ENCODE results near the gene BUD13.
"Not testable (repeated sequence)": the region's sequence is repeated elsewhere in the genome, so short reads cannot be mapped to it uniquely, and the experiment has no call there.

Gene BUD13, protein sequence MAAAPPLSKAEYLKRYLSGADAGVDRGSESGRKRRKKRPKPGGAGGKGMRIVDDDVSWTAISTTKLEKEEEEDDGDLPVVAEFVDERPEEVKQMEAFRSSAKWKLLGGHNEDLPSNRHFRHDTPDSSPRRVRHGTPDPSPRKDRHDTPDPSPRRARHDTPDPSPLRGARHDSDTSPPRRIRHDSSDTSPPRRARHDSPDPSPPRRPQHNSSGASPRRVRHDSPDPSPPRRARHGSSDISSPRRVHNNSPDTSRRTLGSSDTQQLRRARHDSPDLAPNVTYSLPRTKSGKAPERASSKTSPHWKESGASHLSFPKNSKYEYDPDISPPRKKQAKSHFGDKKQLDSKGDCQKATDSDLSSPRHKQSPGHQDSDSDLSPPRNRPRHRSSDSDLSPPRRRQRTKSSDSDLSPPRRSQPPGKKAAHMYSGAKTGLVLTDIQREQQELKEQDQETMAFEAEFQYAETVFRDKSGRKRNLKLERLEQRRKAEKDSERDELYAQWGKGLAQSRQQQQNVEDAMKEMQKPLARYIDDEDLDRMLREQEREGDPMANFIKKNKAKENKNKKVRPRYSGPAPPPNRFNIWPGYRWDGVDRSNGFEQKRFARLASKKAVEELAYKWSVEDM

DNA sequence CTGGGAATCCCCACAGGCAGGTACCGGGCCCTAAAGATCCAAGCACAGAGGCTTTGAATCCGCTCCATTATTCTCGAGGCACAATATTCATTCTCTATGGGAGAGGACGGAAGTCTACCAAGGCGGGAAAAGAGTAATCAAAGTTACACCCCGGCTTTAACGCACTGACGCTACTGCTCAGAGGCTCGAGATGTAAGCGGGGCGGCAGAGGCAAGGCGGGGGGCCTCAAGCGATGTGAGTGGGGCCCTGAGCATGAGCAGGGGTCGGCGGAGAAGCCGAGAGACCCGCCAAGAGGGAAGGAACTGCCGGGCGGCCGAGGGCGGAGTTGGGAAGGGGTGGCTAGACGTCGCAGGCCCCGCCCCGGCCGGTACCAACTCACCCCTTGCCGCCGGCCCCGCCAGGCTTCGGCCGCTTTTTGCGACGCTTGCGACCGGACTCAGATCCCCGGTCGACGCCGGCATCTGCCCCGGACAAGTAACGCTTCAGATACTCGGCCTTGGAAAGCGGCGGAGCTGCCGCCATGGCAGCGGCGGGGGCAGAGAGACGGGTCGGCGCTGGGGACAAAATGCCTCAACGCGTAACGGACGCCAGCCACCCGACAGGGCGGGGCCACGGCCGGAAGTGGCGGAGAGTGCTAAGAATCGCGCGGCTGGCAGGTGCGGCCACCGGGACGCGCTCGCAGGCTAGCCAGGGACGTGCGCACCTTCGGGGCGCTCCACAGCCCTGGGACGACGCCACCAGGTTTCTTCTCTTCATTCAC lies at the start of gene BUD13:
TSS of gene BUD13 (minus strand) at position 545 of the 760 bp plus-strand sequence. CDS start at position 522, 23 bp downstream.
- peak; percentile 89 for DNase-seq

GRCh38 chr11:116822575-116822974 lies 49.8 kb upstream of the BUD13 start:
- no peak for DNase-seq

GRCh38 chr11:116821050-116821918 lies 48.5 kb upstream of the BUD13 start:
- DNase-seq = no peak

DNA sequence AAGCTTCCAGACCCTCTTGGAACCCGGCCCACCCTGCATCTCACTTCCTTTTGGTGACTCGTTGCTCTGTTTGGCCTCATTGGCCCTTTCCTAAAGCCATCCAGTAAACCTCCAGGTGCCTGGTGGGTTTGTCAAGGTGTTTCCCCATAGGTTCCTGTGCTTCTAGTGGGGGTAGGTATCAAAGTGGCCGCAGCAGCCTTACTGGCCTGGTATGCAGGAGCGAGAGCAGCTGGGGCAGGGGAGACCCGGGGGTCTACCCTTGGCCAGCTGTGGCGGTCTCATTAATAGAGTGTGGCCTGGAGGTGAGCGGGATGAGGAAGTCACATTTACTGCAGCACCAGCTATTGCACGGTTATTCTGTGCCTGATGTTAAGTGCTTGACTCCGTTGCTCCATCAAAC lies 46.3 kb upstream of the BUD13 start:
- no peak for DNase-seq

- no peak for DNase-seq
Measured at GRCh38 chr11:116814502-116814901, 41.7 kb upstream of the BUD13 start.

GRCh38 chr11:116813781-116814471 lies 41.1 kb upstream of the BUD13 start:
- DNase-seq = no peak

GRCh38 chr11:116813170-116813569 lies 40.4 kb upstream of the BUD13 start:
- DNase-seq = no peak

GRCh38 chr11:116812109-116812508 lies 39.3 kb upstream of the BUD13 start:
- no peak for DNase-seq

GRCh38 chr11:116811194-116811593 lies 38.4 kb upstream of the BUD13 start:
- no peak for DNase-seq

DNA sequence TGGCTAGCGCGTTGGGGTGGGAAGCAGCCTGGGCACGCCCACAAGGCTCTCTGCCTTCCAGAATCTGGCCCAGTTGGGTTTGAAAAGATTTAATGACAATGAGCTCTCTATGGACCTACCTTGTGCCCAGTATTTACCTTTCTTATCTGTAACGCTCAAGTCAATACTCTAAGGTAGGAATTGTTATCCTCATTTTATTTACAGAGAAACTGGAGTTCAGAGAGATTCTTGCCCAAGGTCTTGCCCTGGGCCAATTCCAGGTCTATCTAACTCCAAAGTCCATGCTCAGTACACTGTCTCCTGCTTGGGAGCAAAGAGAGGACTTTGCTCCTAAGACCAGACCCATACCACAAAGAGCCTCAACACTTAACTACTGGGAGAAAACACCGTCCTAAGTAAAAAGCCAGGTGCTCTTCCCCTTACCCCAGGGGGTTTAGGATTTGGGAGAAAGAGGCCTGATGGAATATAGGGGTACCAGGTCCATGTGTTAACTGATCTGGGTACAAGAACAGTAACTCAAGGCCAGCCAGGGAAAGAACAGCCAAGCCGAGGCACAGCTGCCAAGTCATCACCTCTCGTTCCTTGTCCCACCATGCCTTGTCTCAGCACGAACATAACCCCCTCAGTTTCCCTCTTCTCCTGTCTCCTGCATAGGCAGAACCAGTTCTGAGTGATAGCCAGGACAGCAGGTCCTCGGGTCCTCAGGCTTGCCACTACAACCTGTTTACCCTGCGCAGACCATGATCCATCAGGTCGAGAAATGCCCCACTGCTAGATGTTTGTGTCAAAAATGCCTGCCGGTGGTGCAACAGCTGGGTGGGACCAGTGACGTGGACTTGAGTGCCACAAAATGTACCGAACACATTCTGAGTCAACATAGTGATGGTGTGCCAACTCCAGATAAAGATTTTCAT lies 35.7 kb upstream of the BUD13 start:
- DNase-seq = no peak

DNA sequence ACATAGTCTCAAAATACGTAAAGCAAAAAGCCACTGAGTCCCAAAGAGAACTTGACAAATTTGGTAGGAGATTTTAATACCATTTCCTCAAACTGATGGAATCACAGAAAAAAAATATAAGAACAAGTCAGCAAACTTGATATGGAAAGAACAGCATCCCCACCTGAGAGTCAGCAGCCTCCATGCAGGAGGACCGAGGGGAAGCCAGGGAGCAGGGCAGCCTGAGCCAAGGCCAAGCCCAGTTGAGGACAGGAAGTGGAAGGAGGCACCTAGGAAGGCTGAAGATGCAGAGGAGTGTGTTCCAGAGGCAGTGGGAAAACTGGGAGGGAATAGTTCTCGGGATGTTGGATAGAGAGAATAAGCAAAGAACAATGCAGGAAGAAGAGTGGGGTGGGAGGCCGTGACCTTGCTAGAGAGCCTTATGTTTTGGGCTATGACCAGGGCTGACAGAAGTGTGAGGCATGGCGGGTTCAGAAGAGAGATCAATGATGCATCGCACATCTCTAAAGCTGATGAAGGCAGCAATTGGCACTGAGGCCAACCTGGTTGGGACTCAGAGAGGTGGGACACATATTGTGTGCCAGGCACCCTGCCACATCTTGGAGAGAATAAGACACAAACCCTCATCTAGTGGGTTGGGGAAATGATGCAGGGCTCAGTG lies 34.9 kb upstream of the BUD13 start:
- DNase-seq = no peak

DNA sequence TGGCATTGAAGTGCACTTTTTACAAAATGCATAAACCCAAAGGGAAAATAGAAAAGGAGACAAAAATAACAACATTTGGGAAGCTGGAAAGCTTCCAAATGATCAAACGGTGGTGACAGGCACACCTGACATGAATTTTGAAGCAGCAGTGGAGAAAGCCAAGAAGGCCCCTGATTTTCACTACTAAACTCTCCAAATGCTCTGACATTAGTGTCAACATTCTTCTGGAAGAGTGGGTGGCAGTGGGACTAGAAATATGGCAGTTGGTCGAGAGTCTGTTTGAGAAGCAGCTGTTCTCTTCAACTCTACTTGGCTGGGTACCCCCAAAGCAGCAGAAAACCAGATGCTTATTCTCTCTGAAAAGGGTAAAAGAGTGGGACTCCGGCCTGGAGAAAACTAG lies 31.2 kb upstream of the BUD13 start:
- no peak for DNase-seq

GRCh38 chr11:116801662-116802061 lies 28.9 kb upstream of the BUD13 start:
- not testable (repeated sequence) for DNase-seq

- no peak for DNase-seq
Measured at GRCh38 chr11:116800610-116801009, 27.8 kb upstream of the BUD13 start.

GRCh38 chr11:116798368-116798767 lies 25.6 kb upstream of the BUD13 start:
- DNase-seq = no peak

DNA sequence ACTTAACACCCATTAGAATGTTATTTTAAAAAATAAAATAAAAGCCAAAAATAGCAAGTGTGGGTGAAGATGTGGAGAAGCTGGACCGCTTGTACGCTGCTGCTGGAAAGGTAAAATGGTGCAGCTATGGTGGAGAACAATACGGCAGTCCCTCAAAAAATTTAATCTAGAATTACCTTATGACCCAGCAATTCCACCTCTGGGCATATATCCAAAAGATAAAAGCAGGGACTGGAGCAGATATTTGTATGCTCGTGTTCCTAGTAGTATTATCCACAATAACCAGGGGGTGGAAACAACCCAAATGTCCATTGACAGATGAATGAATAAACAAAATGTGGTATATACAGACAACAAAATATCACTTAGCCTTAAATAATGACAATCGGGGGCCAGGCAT lies 25.0 kb upstream of the BUD13 start:
- no peak for DNase-seq

GRCh38 chr11:116796548-116796947 lies 23.8 kb upstream of the BUD13 start:
- no peak for DNase-seq

DNA sequence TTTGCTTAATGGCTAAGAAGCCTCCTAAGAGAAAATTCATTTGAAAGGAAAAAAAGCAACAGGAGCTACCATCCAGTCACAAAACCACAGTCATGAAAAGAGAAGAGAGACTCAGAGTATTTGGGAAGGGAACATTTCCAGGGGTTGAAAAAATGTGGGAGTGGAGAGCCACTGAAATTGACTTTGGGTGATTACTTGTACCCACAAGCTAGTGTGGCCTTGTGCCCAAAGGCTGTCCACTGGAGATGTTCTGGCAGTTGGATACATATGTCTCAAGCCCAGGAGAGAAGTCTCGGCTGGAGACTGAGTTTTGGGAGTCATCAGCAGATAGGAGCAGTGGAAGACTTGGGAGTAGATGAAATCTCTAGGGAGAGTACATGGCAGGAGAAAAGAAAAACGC lies 22.1 kb upstream of the BUD13 start:
- no peak for DNase-seq

DNA sequence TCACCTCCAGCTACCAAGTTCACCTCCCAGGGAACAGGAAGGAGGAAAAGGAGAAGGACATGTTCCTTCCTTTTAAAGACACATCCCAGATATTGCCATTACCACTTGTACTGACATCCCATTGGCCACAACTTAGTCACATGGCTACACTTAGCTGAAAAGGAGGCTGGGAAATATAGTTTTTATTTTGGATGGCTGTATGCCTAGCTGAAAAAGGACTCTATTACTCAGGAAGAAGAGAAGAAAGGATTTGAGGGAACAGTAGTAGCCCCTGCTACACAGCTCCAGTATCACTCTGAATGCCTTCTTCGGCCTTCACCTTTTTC lies 20.9 kb upstream of the BUD13 start:
- DNase-seq = no peak
